Suprapubic skin (tissue), 4 donors: ENCODE data around the gene WHRN.

Experiments used
- EP300 ChIP-seq: sonication (generic); formaldehyde crosslinking; IDR thresholded peaks from one replicate; pipeline ENCODE4 v1.6.1; 2017; ENCODE audit warnings: antibody characterized with exemption
- POLR2A ChIP-seq, 2 donors: fragments of 450-650 bp; IDR thresholded peaks; one replicate each; pipeline ENCODE4 v1.6.1; 2017; ENCODE audit warnings: antibody characterized with exemption in 2 of 2, mild to moderate bottlenecking in 2 of 2, moderate library complexity in 2 of 2
- POLR2AphosphoS5 ChIP-seq, 3 donors: sonication (generic); formaldehyde crosslinking; IDR thresholded peaks; one replicate each; pipeline ENCODE4 v1.6.1; 2017; ENCODE audit warnings: antibody characterized with exemption in 3 of 3
- TF ChIP-seq, protein P1 (sequence below), 2 donors: fragments of 200-600 bp in 1 of 2; fragments of 450-650 bp in 1 of 2; sonication (generic) in 1 of 2; IDR thresholded peaks; one replicate each; pipeline ENCODE4 v1.5.1; 2016 to 2019; ENCODE audit warnings: antibody characterized with exemption in 2 of 2, mild to moderate bottlenecking in 1 of 2, moderate library complexity in 1 of 2

DNA sequence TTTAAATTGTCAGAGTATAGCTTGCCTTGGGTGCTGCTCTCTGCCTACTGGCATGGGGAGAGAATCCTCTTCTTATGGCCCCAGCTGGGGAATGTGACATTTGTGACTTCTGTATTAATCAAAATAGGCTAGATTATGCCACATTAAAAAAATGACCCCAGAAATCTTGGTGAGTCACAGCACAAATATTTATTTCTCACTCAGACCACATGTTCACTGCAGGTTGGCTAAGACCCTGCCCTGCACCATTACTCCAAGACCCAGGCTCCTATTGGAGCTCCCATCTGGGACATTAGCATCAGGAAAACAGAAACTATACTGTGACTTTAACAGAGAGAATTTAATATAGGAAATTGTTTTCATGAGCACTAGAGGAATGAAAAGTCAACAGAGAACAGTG is 16.6 kb upstream of the WHRN start:
- TF ChIP-seq, protein P1, sequence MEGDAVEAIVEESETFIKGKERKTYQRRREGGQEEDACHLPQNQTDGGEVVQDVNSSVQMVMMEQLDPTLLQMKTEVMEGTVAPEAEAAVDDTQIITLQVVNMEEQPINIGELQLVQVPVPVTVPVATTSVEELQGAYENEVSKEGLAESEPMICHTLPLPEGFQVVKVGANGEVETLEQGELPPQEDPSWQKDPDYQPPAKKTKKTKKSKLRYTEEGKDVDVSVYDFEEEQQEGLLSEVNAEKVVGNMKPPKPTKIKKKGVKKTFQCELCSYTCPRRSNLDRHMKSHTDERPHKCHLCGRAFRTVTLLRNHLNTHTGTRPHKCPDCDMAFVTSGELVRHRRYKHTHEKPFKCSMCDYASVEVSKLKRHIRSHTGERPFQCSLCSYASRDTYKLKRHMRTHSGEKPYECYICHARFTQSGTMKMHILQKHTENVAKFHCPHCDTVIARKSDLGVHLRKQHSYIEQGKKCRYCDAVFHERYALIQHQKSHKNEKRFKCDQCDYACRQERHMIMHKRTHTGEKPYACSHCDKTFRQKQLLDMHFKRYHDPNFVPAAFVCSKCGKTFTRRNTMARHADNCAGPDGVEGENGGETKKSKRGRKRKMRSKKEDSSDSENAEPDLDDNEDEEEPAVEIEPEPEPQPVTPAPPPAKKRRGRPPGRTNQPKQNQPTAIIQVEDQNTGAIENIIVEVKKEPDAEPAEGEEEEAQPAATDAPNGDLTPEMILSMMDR (IDR thresholded peaks at IDR 0.05): no peak
- TF ChIP-seq POLR2A (IDR thresholded peaks at IDR 0.05) (no peak), POLR2AphosphoS5 (IDR thresholded peaks at IDR 0.05) (no peak), EP300 (no peak)
